ENCODE results near the gene TLX1. TPM values are rescaled to one million over a fixed set of nuclear protein-coding genes. Genes with fewer than 3 reads are reported as not detected.

The TLX1 gene
- total RNA-seq, 1 donor = not detected

DNA sequence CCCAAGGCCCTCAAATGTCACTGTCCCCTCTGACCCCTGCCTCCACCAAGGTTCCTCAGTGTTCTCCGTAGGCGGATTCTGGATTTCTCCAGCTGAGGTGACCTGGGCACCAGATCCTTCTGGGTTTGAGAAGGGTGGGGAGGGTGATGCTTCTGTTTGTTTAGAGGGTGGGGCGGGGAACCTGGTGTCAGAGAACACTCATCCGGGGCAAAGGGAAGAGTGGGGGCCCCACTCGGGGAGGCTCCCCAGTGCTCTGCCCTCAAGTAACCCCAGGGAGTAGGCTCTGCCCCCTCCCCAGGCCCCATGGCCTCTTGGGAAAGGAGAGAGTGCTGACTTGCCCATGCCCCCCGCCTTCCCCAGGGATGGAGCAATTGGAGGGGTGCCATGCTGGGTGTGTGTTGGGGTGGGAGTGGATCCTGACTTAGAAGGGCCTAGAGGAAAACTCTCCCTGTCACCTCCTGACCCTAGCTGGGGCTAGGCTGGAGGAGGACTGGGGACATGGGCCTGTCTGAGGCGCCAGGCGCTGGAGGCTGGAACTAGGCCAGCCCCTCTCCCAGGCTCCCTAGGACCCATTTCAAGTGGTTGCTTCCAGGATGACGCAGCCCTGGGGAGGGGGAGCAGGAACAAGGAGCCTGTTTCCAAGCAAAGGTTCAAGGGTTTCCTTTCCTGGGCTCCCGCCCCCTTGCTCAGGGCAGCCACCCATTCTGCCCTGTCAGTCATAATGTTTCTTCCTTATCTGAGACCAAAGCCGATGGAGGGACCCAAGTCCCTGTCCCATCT, 41.4 kb upstream of the TLX1 start:
- no peak overlapping the region for H3K27ac ChIP-seq (ENCODE audit: low read depth, low read length)
- no peak overlapping the region for H3K4me3 ChIP-seq (ENCODE audit: insufficient read depth, low read length)
- H4K20me1 ChIP-seq (ENCODE audit: insufficient read depth, low read length) = no peaks in the 10 kb centered on the region
- no peak overlapping the region for H2AFZ ChIP-seq (ENCODE audit: low read length)
- H3K4me1 ChIP-seq (ENCODE audit: insufficient read depth, low read length) = peaks cover 15% of the 10 kb centered on the region
- TF ChIP-seq, protein P1, sequence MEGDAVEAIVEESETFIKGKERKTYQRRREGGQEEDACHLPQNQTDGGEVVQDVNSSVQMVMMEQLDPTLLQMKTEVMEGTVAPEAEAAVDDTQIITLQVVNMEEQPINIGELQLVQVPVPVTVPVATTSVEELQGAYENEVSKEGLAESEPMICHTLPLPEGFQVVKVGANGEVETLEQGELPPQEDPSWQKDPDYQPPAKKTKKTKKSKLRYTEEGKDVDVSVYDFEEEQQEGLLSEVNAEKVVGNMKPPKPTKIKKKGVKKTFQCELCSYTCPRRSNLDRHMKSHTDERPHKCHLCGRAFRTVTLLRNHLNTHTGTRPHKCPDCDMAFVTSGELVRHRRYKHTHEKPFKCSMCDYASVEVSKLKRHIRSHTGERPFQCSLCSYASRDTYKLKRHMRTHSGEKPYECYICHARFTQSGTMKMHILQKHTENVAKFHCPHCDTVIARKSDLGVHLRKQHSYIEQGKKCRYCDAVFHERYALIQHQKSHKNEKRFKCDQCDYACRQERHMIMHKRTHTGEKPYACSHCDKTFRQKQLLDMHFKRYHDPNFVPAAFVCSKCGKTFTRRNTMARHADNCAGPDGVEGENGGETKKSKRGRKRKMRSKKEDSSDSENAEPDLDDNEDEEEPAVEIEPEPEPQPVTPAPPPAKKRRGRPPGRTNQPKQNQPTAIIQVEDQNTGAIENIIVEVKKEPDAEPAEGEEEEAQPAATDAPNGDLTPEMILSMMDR (IDR thresholded peaks at IDR 0.05; ENCODE audit: extremely low read depth, low read depth, low read length) = no peak
- no peaks in the 10 kb centered on the region for H3K36me3 ChIP-seq (ENCODE audit: insufficient read depth, low read length)
- no peak for DNase-seq (ENCODE audit: insufficient read length, low spot score, missing footprints)
- no peaks in the 10 kb centered on the region for H3K79me2 ChIP-seq (ENCODE audit: insufficient read depth, low read length)
- peaks cover 47% of the 10 kb centered on the region for H3K27me3 ChIP-seq (ENCODE audit: insufficient read depth, low read length)
- H3K4me2 ChIP-seq (ENCODE audit: insufficient read depth, low read length) = no peak overlapping the region
- H3K9me3 ChIP-seq (ENCODE audit: low read depth, low read length) = no peaks in the 10 kb centered on the region

DNA sequence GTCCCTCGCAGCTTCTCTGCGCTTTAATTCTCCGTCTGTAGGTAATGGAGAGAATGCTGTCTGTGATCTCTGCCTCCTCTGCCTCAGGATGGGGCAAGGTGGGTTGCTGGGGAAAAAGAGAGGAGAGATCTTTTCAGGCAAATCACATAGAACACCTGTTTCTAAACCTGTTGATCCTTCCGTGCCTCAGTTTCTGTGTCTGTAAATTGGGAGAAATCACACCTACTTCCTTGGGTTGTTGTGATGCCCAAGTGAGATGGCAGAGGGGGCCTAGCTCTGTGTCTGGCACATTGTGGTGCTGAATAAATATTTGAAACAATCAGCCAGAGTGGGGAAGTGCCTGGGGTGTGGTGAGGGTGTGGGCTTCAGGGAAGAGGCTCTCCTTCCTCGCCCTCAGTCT, 40.5 kb upstream of the TLX1 start:
- Histone ChIP-seq H2AFZ (ENCODE audit: low read length) (no peak overlapping the region), H3K36me3 (ENCODE audit: insufficient read depth, low read length) (no peaks in the 10 kb centered on the region), H3K79me2 (ENCODE audit: insufficient read depth, low read length) (no peaks in the 10 kb centered on the region), H3K27me3 (ENCODE audit: insufficient read depth, low read length) (peaks cover 39% of the 10 kb centered on the region), H4K20me1 (ENCODE audit: insufficient read depth, low read length) (no peaks in the 10 kb centered on the region), H3K27ac (ENCODE audit: low read depth, low read length) (no peak overlapping the region), H3K4me1 (ENCODE audit: insufficient read depth, low read length) (peaks cover 15% of the 10 kb centered on the region), H3K4me2 (ENCODE audit: insufficient read depth, low read length) (no peak overlapping the region), H3K9me3 (ENCODE audit: low read depth, low read length) (no peaks in the 10 kb centered on the region), H3K4me3 (ENCODE audit: insufficient read depth, low read length) (no peak overlapping the region)
- TF ChIP-seq, protein P1 (IDR thresholded peaks at IDR 0.05; ENCODE audit: extremely low read depth, low read depth, low read length) = no peak
- no peak for DNase-seq (ENCODE audit: insufficient read length, low spot score, missing footprints)

DNA sequence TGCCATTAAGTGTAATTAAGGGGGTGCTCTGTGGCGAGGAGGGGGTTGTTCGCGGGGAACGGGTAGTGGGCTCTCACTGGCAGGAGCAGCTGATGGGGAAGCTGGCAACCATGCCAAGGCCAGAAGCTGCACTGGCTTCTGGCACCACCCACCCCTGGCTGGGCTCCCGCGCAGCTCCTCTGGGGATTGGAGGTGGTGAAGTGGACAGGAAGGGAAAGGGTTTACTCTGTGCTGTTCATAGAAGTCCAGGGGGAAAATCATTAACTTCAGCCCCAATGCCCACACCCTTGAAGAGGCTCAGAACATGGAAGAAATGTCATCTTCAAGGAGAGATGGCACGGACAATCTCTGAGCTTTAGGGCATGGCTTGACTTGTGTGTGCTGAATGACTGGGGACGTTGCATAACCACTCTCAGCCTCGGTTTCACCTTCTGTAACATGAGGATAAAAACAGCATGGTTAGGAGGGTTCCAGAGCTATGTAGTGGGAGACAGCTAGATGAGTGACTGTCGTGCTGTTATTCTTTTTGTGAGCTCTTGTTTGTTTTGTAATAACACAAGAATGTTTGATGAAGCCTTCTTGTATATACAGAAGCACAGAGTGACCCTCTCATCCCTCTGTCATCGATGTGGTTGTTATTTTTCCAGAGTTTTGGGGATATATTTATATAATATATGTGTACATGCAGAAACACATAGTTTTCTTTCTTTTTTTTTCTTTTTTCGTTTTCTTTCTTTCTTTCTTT, 39.4 kb upstream of the TLX1 start:
- H3K4me3 ChIP-seq (ENCODE audit: insufficient read depth, low read length) = peak overlapping the region; percentile 7
- no peak for DNase-seq (ENCODE audit: insufficient read length, low spot score, missing footprints)

More for the DNA sequence above, 39.4 kb upstream of the TLX1 start:
- Histone ChIP-seq H3K4me2 (ENCODE audit: insufficient read depth, low read length) (peak overlapping the region; percentile 54), H3K4me1 (ENCODE audit: insufficient read depth, low read length) (peaks cover 15% of the 10 kb centered on the region), H3K27ac (ENCODE audit: low read depth, low read length) (no peak overlapping the region), H3K79me2 (ENCODE audit: insufficient read depth, low read length) (no peaks in the 10 kb centered on the region), H3K9me3 (ENCODE audit: low read depth, low read length) (no peaks in the 10 kb centered on the region), H3K27me3 (ENCODE audit: insufficient read depth, low read length) (peaks cover 28% of the 10 kb centered on the region), H2AFZ (ENCODE audit: low read length) (no peak overlapping the region), H3K36me3 (ENCODE audit: insufficient read depth, low read length) (no peaks in the 10 kb centered on the region), H4K20me1 (ENCODE audit: insufficient read depth, low read length) (peaks cover 7% of the 10 kb centered on the region)
- TF ChIP-seq, protein P1 (IDR thresholded peaks at IDR 0.05; ENCODE audit: extremely low read depth, low read depth, low read length) = no peak
